Mucosa of descending colon (tissue), 3 donors: ENCODE results near the gene PTH. TPM values are rescaled to one million over a fixed set of nuclear protein-coding genes. Genes with fewer than 3 reads are reported as not detected.

Experiments
- ATAC-seq: fragments of 200-7000 bp; cut with Tn5 transposase; one replicate; pipeline ENCODE4 v1.9.1; 2020; ENCODE audit warnings: mild to moderate bottlenecking, moderate library complexity
- DNase-seq, 3 donors: peaks; one replicate each; pipeline ENCODE4 v3.0.0-alpha.2; 2020
- H3K36me3 ChIP-seq: fragments of 200-600 bp; one replicate; pipeline ENCODE4 v1.8.0; 2021; ENCODE audit warnings: low read depth, mild to moderate bottlenecking
- H3K4me1 ChIP-seq: fragments of 200-600 bp; one replicate; pipeline ENCODE4 v1.8.0; 2021; ENCODE audit warnings: low read depth, mild to moderate bottlenecking
- H3K4me3 ChIP-seq: fragments of 200-600 bp; one replicate; pipeline ENCODE4 v1.8.0; 2021; ENCODE audit warnings: mild to moderate bottlenecking
- H3K9me3 ChIP-seq: fragments of 200-600 bp; one replicate; pipeline ENCODE4 v1.8.0; 2021; ENCODE audit warnings: mild to moderate bottlenecking
- intact Hi-C, 2 donors: fragments of 100-400 bp; cut with DNase I in 1 of 2; cut with micrococcal nuclease in 1 of 2; formaldehyde crosslinking; loops; one replicate each; pipeline versions ENCODE4 v1.11.0 to v1.11.1; 2022; cut with DNase I, micrococcal nuclease
- total RNA-seq, 3 donors: library from RNA; stranded (reverse); fragmentation: NEBNext Ultra II Directional in 2 of 3; extraction: Animal tissue kit (Norgen Biotek cat#: 25700) in 2 of 3; gene quantifications; one replicate each; pipeline versions ENCODE4 v1.2.1 to v1.2.4, GENCODE V29; 2021 to 2023
- TF ChIP-seq, protein P1 (sequence below): fragments of 200-600 bp; IDR thresholded peaks from one replicate; pipeline ENCODE4 v1.8.0; 2022; ENCODE audit warnings: antibody characterized with exemption, mild to moderate bottlenecking
- donor health status: DM: no; HTN: no; CAD: no; lungs with moderate emphysema.
- donor health status: DM: no; HTN: no; CAD: no.
- donor health status: DM: no; HTN: yes; CAD: no.

PTH gene
- total RNA-seq, 3 donors from 2014 or later: not detected

DNA sequence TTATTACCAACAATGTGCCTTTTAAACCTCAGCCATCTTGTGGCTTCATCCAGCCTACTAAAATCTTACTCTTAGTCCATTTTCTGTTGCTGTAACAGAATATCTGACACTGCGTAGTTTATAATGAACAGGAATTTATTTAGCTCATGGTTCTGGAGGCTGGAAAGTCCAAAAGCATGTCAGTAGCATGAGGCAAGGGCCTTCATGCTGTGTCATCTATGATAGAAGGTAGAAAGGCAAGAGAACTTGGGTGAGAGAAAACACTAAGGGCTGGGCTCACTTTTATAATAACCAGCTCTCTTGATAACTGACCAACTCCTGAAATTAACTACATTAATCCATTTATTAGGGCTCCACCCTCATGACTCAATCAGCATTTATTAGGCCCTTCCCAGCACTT is 46.3 kb downstream of the PTH start:
- TF ChIP-seq, protein P1, sequence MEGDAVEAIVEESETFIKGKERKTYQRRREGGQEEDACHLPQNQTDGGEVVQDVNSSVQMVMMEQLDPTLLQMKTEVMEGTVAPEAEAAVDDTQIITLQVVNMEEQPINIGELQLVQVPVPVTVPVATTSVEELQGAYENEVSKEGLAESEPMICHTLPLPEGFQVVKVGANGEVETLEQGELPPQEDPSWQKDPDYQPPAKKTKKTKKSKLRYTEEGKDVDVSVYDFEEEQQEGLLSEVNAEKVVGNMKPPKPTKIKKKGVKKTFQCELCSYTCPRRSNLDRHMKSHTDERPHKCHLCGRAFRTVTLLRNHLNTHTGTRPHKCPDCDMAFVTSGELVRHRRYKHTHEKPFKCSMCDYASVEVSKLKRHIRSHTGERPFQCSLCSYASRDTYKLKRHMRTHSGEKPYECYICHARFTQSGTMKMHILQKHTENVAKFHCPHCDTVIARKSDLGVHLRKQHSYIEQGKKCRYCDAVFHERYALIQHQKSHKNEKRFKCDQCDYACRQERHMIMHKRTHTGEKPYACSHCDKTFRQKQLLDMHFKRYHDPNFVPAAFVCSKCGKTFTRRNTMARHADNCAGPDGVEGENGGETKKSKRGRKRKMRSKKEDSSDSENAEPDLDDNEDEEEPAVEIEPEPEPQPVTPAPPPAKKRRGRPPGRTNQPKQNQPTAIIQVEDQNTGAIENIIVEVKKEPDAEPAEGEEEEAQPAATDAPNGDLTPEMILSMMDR: no peak
- no peak for ATAC-seq
- no peak for DNase-seq
- Histone ChIP-seq H3K4me1 (no peaks in the 10 kb centered on the region), H3K4me3 (no peak overlapping the region), H3K9me3 (no peaks in the 10 kb centered on the region), H3K36me3 (no peaks in the 10 kb centered on the region)
- intact Hi-C loops: no loop called here

DNA sequence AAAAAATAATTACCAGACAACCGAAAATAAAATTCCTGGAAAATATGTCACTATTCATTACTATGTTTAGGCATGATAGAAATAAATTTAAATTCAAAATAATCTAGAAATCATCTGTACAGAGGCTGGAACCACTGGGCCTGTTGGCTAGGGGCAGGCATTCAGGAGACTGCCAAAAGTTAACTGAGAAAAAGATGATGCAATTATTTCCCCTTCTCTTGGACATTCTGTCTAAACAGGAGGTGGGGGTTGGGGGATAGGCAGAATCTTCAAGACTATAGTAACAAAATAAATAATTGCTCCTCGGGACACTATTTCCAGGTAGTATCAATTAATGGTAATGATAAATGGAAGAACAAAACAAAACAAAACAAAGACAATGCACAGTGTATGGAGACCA is 46.9 kb downstream of the PTH start:
- ATAC-seq: no peak
- DNase-seq: no peak
- intact Hi-C loops: no loop called here

DNA sequence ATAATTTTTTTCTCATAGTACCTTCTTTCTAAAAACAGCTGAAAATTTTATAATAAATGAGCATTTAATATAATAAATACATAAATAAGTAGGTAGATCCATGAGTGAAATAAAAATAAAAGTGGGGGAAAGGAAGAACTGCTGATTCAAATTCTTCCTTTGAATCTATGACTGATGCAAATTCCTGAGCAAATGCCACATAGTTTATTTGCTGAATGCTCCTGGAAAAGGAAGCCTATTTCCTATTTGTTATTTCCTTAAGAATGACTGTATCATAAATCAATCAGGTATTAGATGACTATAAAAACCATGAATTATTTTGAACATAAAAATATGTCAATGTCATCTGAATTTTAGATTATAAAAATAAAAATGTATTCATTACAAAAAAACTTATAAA is 49.4 kb downstream of the PTH start:
- TF ChIP-seq, protein P1: no peak
- H3K4me1 ChIP-seq: no peaks in the 10 kb centered on the region
- no peaks in the 10 kb centered on the region for H3K9me3 ChIP-seq
- intact Hi-C loops: no loop called here
- no peak overlapping the region for H3K4me3 ChIP-seq
- no peaks in the 10 kb centered on the region for H3K36me3 ChIP-seq
- DNase-seq: no peak
- ATAC-seq: no peak

More for the DNA sequence above, 46.9 kb downstream of the PTH start:
- TF ChIP-seq, protein P1: no peak
- Histone ChIP-seq H3K9me3 (no peaks in the 10 kb centered on the region), H3K36me3 (no peaks in the 10 kb centered on the region), H3K4me3 (no peak overlapping the region), H3K4me1 (no peaks in the 10 kb centered on the region)

DNA sequence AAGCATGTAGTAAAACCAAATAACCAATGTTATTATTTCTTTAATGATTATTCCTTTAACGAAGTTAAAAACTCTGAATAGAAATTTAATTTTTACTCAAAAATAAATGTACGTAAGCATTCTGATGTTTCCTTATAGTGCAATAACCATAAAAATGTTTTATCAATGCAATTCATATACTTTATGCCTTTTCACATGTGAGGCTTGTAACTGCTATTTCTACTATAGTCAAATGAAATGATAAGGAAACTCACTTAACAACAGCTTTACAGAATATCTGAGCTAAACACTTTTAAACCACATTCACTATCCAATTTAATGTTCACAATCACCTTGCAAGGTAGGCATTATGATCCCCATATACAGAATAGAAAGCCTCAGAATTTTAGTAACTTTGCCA is 50.2 kb downstream of the PTH start:
- H3K9me3 ChIP-seq: no peaks in the 10 kb centered on the region
- H3K4me1 ChIP-seq: no peaks in the 10 kb centered on the region
- DNase-seq (no peak), ATAC-seq (peak; percentile 56)
- H3K36me3 ChIP-seq: no peaks in the 10 kb centered on the region
- H3K4me3 ChIP-seq: no peak overlapping the region
- intact Hi-C loops: no loop called here
- TF ChIP-seq, protein P1: no peak

Other genes starting within 250 kb of the PTH start
- 10 to 100 TPM; 26.6 to 40.1 (median 29.8) TPM for gene BMAL1, start 218.2 kb downstream of the PTH start, total RNA-seq
- gene BTBD10, start 32.8 kb downstream of the PTH start, total RNA-seq: 10 to 100 TPM; 28.2 to 37.8 (median 29.5) TPM
- gene FAR1, start 172.7 kb upstream of the PTH start, total RNA-seq: 100 to 1,000 TPM in 2 of 3 donors, 10 to 100 TPM in 1; 74.3 to 103 (median 102) TPM